Measurements from ENCODE around the gene DDOST.

- no peak for TF ChIP-seq CTCF (IDR thresholded peaks at IDR 0.05)
- TF ChIP-seq POLR2A (IDR thresholded peaks at IDR 0.05; ENCODE audit: low read depth): no peak
Observed at GRCh38 chr1:20702416-20702815, 41.2 kb upstream of the DDOST start.
